K562 (cell line): ENCODE measurements around the gene VPS13C. TPM values are rescaled to one million over a fixed set of nuclear protein-coding genes. Genes with fewer than 3 reads are reported as not detected.

Experiments used
- ATAC-seq: fragments of 200-7000 bp; cut with Tn5 transposase; 3 replicates; pipeline ENCODE4 v1.9.1; 2020; ENCODE audit warnings: moderate library complexity
- BruUV-seq: library from RNA; stranded (reverse); fragments of 400-500 nt; replicated peaks from 2 replicates; lab custom pipeline; 2021; lab: Mats Ljungman, UMichigan
- CTCF ChIA-PET: fragments of 300-600 bp; formaldehyde crosslinking; extraction: SDS; loops from one replicate; lab custom pipeline; 2021; ENCODE audit warnings: low intra/inter-chr PET ratio; lab: Yijun Ruan, JAX
- POLR2A ChIA-PET: fragments of 300-600, 350-650 bp; sonication (Branson Sonifier 250); formaldehyde crosslinking; extraction: SDS; loops from one replicate; lab custom pipeline; 2021; ENCODE audit warnings: antibody characterized with exemption, inconsistent platforms; lab: Yijun Ruan, JAX
- DNase-seq, 4 experiments: peaks; one replicate each; pipeline versions ENCODE4 v3.0.0 to v3.0.0-alpha.2; 2011 to 2018; ENCODE audit warnings: low spot score in 3 of 4, mixed read lengths in 3 of 4; ENCODE audit errors: extremely low read depth in 1 of 4
- FAIRE-seq: peaks from 2 replicates; lab custom pipeline; 2011; peaks lifted over from hg19 to GRCh38; lab: Jason Lieb, UNC
- H2AFZ ChIP-seq: 2 replicates; pipeline ENCODE4 v1.6.0; 2011; ENCODE audit warnings: low read depth, low read length, control low read depth, inconsistent platforms
- H3K27ac ChIP-seq: fragments of 200-600 bp; 3 replicates; pipeline ENCODE4 v1.8.0; 2011; ENCODE audit warnings: low read depth, mild to moderate bottlenecking, control low read depth, inconsistent platforms, low read length, moderate library complexity, mixed read lengths; ENCODE audit errors: extremely low read depth
- H3K27me3 ChIP-seq, 2 experiments: fragments of 300-600 bp in 1 of 2; 2 replicates in 1 of 2; 3 replicates in 1 of 2; pipeline versions ENCODE4 v1.6.0 to v1.8.0; 2011; ENCODE audit warnings: inconsistent platforms in 2 of 2, low read length in 2 of 2, mild to moderate bottlenecking in 1 of 2, mixed read lengths in 1 of 2, moderate library complexity in 1 of 2; ENCODE audit not compliant: control insufficient read depth in 2 of 2, insufficient read depth in 2 of 2
- H3K36me3 ChIP-seq: fragments of 300-600 bp; 3 replicates; pipeline ENCODE4 v1.8.0; 2011; ENCODE audit warnings: mild to moderate bottlenecking, low read length, inconsistent platforms; ENCODE audit not compliant: control insufficient read depth, insufficient read depth
- H3K4me1 ChIP-seq, 2 experiments: fragments of 200-600 bp in 1 of 2; replicated peaks in 1 of 2; 2 replicates in 1 of 2; 3 replicates in 1 of 2; pipeline versions ENCODE4 v1.5.1 to v1.8.0; 2011; ENCODE audit warnings: inconsistent platforms in 2 of 2, low read length in 2 of 2, mild to moderate bottlenecking in 1 of 2, mixed read lengths in 1 of 2, moderate library complexity in 1 of 2; ENCODE audit not compliant: control insufficient read depth in 2 of 2, insufficient read depth in 2 of 2
- H3K4me2 ChIP-seq: 2 replicates; pipeline ENCODE4 v1.6.1; 2011; ENCODE audit warnings: low read length, control low read depth, inconsistent platforms, mixed read lengths; ENCODE audit not compliant: insufficient read depth
- H3K4me3 ChIP-seq: fragments of 200-600 bp; sonication (generic), shearing (Covaris generic); 2 replicates; pipeline ENCODE4 v1.5.1; 2016; ENCODE audit warnings: control low read depth, inconsistent platforms
- H3K79me2 ChIP-seq: fragments of 200-600 bp; 3 replicates; pipeline ENCODE4 v1.8.0; 2011; ENCODE audit warnings: low read length, inconsistent platforms; ENCODE audit not compliant: control insufficient read depth, insufficient read depth
- H3K9ac ChIP-seq, 2 experiments: 2 replicates each; pipeline versions ENCODE4 v1.6.0 to v1.6.1; 2011; ENCODE audit warnings: low read depth in 2 of 2, low read length in 2 of 2, control low read depth in 1 of 2, inconsistent platforms in 1 of 2, mild to moderate bottlenecking in 1 of 2, mixed read lengths in 1 of 2; ENCODE audit not compliant: insufficient read depth in 1 of 2
- H3K9me1 ChIP-seq: one replicate; pipeline ENCODE4 v1.6.0; 2011; ENCODE audit warnings: inconsistent platforms, mild to moderate bottlenecking, low read length, moderate library complexity; ENCODE audit not compliant: control insufficient read depth, insufficient read depth
- H3K9me3 ChIP-seq: replicated peaks from 2 replicates; pipeline ENCODE4 v1.5.1; 2011; ENCODE audit warnings: low read depth, low read length, inconsistent platforms; ENCODE audit not compliant: control insufficient read depth, insufficient read depth
- H4K20me1 ChIP-seq: replicated peaks from 2 replicates; pipeline ENCODE4 v1.6.1; 2011; ENCODE audit warnings: low read length, inconsistent platforms, mixed read lengths; ENCODE audit not compliant: control insufficient read depth, insufficient read depth
- C11orf30 ChIP-seq: fragments of 450-650 bp; IDR thresholded peaks from 2 replicates; pipeline ENCODE4 v1.6.1; 2016; ENCODE audit warnings: low read depth, mild to moderate bottlenecking
- MTF1 ChIP-seq: fragments of 250-450 bp; sonication (Bioruptor Pico); IDR thresholded peaks from 2 replicates; pipeline ENCODE4 v1.9.0; 2021; ENCODE audit warnings: moderate library complexity, mild to moderate bottlenecking, inconsistent platforms, borderline replicate concordance
- MYBL2 ChIP-seq, 2 experiments: fragments of 450-650 bp in 1 of 2; sonication (generic) in 1 of 2; formaldehyde crosslinking in 1 of 2; IDR thresholded peaks; 2 replicates each; pipeline versions ENCODE4 v1.6.1 to v1.8.1; 2017 to 2022; ENCODE audit warnings: borderline replicate concordance in 1 of 2, inconsistent platforms in 1 of 2, low read depth in 1 of 2, mild to moderate bottlenecking in 1 of 2, missing genetic modification reagents in 1 of 2, moderate library complexity in 1 of 2
- PCBP2 ChIP-seq: fragments of 200-400 bp; formaldehyde crosslinking; IDR thresholded peaks from 2 replicates; pipeline ENCODE4 v1.6.1; 2018; ENCODE audit warnings: low read length, low read depth, mild to moderate bottlenecking, moderate library complexity; ENCODE audit not compliant: poor library complexity, severe bottlenecking
- PHF20 ChIP-seq: fragments of 450-650 bp; IDR thresholded peaks from 2 replicates; pipeline ENCODE4 v1.6.1; 2018; ENCODE audit not compliant: partially characterized antibody
- RFX7 ChIP-seq: fragments of 250-450 bp; sonication (Bioruptor Pico); IDR thresholded peaks from 2 replicates; pipeline ENCODE4 v1.5.1; 2021; ENCODE audit warnings: mild to moderate bottlenecking
- SREBF2 ChIP-seq: sonication (generic); formaldehyde crosslinking; IDR thresholded peaks from 2 replicates; pipeline ENCODE4 v1.4.0; 2020; ENCODE audit warnings: mild to moderate bottlenecking, missing genetic modification reagents
- ZNF23 ChIP-seq: fragments of 250-450 bp; sonication (Bioruptor Pico); IDR thresholded peaks from 2 replicates; pipeline ENCODE4 v1.4.0; 2020; ENCODE audit warnings: mild to moderate bottlenecking
- WGBS: fragments of 100-300 bp; shearing (Covaris generic); methylation state at CpG from one replicate; pipeline ENCODE4 v1.1.6; 2016; ENCODE audit warnings: low coverage, mixed read lengths; ENCODE audit not compliant: insufficient coverage; ENCODE audit errors: missing lambda C conversion rate; 5-methylcytosine and 5-hydroxymethylcytosine counted together
- in situ Hi-C: fragments of 300-500 bp; cut with MboI; formaldehyde crosslinking; loops from 4 replicates; pipeline ENCODE4 v1.15.0; 2018; ENCODE audit warnings: inconsistent platforms, mixed read lengths
- intact Hi-C: fragments of 100-400 bp; cut with micrococcal nuclease; formaldehyde crosslinking; loops from 2 replicates; pipeline ENCODE4 v1.14.2; 2022
- polyA plus RNA-seq, 8 experiments: library from polyadenylated mRNA; depleted of rRNA in 4 of 8; stranded (reverse) in 5 of 8; unstranded in 3 of 8; fragments of >200 nt; fragmentation: Nextera tagmentation in 2 of 8; fragmentation: Illumina TruSeq in 1 of 8; extraction: Ambion mirVana in 2 of 8; extraction: Trizol in 1 of 8; gene quantifications; 2 replicates each; pipeline versions ENCODE4 v1.2.1 to v1.2.3, GENCODE V29; 2011 to 2014; ENCODE audit warnings: inconsistent platforms in 1 of 8, missing spikeins in 1 of 8
- total RNA-seq, 7 experiments: library from RNA; depleted of rRNA in 6 of 7; stranded (reverse); fragments of >200 nt in 6 of 7; fragmentation: Illumina TruSeq in 2 of 7; extraction: Trizol in 2 of 7; gene quantifications; 2 replicates each; pipeline versions ENCODE4 v1.2.1 to v1.2.3, GENCODE V29; 2011 to 2021; ENCODE audit warnings: low replicate concordance in 1 of 7
- TF ChIP-seq, protein P1 (sequence below), 2 experiments: IDR thresholded peaks; 2 replicates each; pipeline ENCODE4 v1.6.1; 2011; ENCODE audit warnings: borderline replicate concordance in 1 of 2, control low read depth in 1 of 2, low read depth in 1 of 2, low read length in 1 of 2, mild to moderate bottlenecking in 1 of 2, mixed read lengths in 1 of 2, moderate library complexity in 1 of 2; ENCODE audit not compliant: insufficient read depth in 1 of 2, insufficient read length in 1 of 2, poor library complexity in 1 of 2, severe bottlenecking in 1 of 2; ENCODE audit errors: extremely low read depth in 1 of 2
- TF ChIP-seq, protein P2 (sequence below): fragments of 450-650 bp; formaldehyde crosslinking; IDR thresholded peaks from 2 replicates; pipeline ENCODE4 v1.4.0; 2020; ENCODE audit warnings: mild to moderate bottlenecking, moderate library complexity
- TF ChIP-seq, protein P3 (sequence below): fragments of 250-450 bp; sonication (Bioruptor Pico); IDR thresholded peaks from 2 replicates; pipeline ENCODE4 v1.4.0; 2020
- TF ChIP-seq, protein P4 (sequence below): fragments of 150-350 bp; IDR thresholded peaks from 2 replicates; pipeline ENCODE4 v1.6.1; 2014; ENCODE audit warnings: low read depth, mild to moderate bottlenecking, low read length, borderline replicate concordance

The VPS13C gene
- total and polyA plus RNA-seq, 9 of the 15 experiments (the other 6 are each of a cell fraction or from before 2014, with no cell fraction given): 5.2 to 32.3 (median 15.7) TPM

DNA sequence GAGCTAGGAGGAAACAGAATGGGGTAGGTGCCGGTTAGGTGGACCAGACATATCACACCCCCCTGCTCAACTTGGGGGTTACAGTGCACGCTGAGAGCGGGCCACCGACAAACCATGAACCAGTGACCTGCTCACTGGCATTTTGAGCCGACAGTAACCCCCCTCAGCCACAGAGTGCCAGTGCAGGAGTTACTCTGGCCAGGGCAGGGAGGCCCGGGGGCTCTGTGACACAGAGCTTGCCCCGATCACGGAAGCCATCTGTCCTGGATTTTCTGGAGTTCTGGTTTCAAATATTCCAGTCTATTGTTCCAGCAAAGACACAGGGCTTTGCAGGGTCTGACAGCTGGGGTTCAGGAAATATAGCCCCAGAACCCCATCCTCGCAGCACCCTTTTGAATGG, 225.2 kb downstream of the VPS13C start:
- H3K4me1 ChIP-seq: no peaks in the 10 kb centered on the region
- no peak overlapping the region for H3K27ac ChIP-seq
- no TSS peak for BruUV-seq
- intact Hi-C loops: loop anchor here (10.0 kb wide), 3 partner anchors 130 to 1250 kb away; no protein-coding TSS in a partner anchor
- H2AFZ ChIP-seq: no peak overlapping the region
- H3K9ac ChIP-seq: no peak overlapping the region
- peaks cover under 1% of the 10 kb centered on the region for H3K9me1 ChIP-seq
- POLR2A ChIA-PET: interaction anchor here (0.6 to 0.7 kb wide), 3 partner anchors 19 to 1120 kb away, joined by 3 read pairs; no protein-coding TSS in a partner anchor
- TF ChIP-seq RFX7 (CRISPR knock-in tag) (no peak), PCBP2 (no peak), MYBL2 (IDR thresholded peaks at IDR 0.05; ENCODE audit: low read depth) (no peak), MYBL2 (CRISPR knock-in tag; IDR thresholded peaks at IDR 0.05; ENCODE audit: borderline replicate concordance) (no peak), ZNF23 (CRISPR knock-in tag) (no peak), SREBF2 (CRISPR knock-in tag) (no peak), PHF20 (no peak), C11orf30 (no peak), MTF1 (CRISPR knock-in tag) (no peak)
- TF ChIP-seq, protein P1, sequence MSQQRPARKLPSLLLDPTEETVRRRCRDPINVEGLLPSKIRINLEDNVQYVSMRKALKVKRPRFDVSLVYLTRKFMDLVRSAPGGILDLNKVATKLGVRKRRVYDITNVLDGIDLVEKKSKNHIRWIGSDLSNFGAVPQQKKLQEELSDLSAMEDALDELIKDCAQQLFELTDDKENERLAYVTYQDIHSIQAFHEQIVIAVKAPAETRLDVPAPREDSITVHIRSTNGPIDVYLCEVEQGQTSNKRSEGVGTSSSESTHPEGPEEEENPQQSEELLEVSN (IDR thresholded peaks at IDR 0.05; ENCODE audit: borderline replicate concordance in 1 of 2, extremely low read depth in 1 of 2, insufficient read depth in 1 of 2, insufficient read length in 1 of 2, low read depth in 1 of 2, low read length in 1 of 2, poor library complexity in 1 of 2, severe bottlenecking in 1 of 2): no peak
- TF ChIP-seq, protein P2, sequence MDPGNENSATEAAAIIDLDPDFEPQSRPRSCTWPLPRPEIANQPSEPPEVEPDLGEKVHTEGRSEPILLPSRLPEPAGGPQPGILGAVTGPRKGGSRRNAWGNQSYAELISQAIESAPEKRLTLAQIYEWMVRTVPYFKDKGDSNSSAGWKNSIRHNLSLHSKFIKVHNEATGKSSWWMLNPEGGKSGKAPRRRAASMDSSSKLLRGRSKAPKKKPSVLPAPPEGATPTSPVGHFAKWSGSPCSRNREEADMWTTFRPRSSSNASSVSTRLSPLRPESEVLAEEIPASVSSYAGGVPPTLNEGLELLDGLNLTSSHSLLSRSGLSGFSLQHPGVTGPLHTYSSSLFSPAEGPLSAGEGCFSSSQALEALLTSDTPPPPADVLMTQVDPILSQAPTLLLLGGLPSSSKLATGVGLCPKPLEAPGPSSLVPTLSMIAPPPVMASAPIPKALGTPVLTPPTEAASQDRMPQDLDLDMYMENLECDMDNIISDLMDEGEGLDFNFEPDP (CRISPR knock-in tag): no peak
- TF ChIP-seq, protein P3, sequence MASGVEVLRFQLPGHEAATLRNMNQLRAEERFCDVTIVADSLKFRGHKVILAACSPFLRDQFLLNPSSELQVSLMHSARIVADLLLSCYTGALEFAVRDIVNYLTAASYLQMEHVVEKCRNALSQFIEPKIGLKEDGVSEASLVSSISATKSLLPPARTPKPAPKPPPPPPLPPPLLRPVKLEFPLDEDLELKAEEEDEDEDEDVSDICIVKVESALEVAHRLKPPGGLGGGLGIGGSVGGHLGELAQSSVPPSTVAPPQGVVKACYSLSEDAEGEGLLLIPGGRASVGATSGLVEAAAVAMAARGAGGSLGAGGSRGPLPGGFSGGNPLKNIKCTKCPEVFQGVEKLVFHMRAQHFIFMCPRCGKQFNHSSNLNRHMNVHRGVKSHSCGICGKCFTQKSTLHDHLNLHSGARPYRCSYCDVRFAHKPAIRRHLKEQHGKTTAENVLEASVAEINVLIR (CRISPR knock-in tag): no peak
- TF ChIP-seq, protein P4, sequence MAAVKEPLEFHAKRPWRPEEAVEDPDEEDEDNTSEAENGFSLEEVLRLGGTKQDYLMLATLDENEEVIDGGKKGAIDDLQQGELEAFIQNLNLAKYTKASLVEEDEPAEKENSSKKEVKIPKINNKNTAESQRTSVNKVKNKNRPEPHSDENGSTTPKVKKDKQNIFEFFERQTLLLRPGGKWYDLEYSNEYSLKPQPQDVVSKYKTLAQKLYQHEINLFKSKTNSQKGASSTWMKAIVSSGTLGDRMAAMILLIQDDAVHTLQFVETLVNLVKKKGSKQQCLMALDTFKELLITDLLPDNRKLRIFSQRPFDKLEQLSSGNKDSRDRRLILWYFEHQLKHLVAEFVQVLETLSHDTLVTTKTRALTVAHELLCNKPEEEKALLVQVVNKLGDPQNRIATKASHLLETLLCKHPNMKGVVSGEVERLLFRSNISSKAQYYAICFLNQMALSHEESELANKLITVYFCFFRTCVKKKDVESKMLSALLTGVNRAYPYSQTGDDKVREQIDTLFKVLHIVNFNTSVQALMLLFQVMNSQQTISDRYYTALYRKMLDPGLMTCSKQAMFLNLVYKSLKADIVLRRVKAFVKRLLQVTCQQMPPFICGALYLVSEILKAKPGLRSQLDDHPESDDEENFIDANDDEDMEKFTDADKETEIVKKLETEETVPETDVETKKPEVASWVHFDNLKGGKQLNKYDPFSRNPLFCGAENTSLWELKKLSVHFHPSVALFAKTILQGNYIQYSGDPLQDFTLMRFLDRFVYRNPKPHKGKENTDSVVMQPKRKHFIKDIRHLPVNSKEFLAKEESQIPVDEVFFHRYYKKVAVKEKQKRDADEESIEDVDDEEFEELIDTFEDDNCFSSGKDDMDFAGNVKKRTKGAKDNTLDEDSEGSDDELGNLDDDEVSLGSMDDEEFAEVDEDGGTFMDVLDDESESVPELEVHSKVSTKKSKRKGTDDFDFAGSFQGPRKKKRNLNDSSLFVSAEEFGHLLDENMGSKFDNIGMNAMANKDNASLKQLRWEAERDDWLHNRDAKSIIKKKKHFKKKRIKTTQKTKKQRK: no peak
- TF ChIP-seq, all 486 proteins: peak for 0
- H3K9me3 ChIP-seq: no peaks in the 10 kb centered on the region
- WGBS: 16% methylated on average over 9 of the region's 9 CpGs
- no peak for FAIRE-seq
- CTCF ChIA-PET: interaction anchor here (0.6 kb wide), 1 partner anchor 1249 kb away, joined by 3 read pairs; no protein-coding TSS in a partner anchor
- H4K20me1 ChIP-seq: peaks cover 3% of the 10 kb centered on the region; the same call in 1 of the 2 replicates
- peaks cover 23 to 54% of the 10 kb centered on the region in 2 experiments for H3K27me3 ChIP-seq
- H3K36me3 ChIP-seq: no peaks in the 10 kb centered on the region
- no peak for DNase-seq
- in situ Hi-C loops: loop anchor here (10.0 kb wide), 2 partner anchors 670 to 1250 kb away; no protein-coding TSS in a partner anchor
- ATAC-seq: no peak
- no peaks in the 10 kb centered on the region for H3K79me2 ChIP-seq
- no peak overlapping the region for H3K4me2 ChIP-seq
- no peak overlapping the region for H3K4me3 ChIP-seq
